Stimulated activated CD4-positive, alpha-beta T cell treated with anti-CD3 and anti-CD28 coated beads, Interleukin-15, amount 100 ng/mL, for 24 hours (primary cell): Measurements from ENCODE around the gene TBX3.
A peak's percentile ranks its signal among the peaks of the same experiment; 100 is the strongest.

Experiments used
- DNase-seq: peaks from one replicate; pipeline ENCODE4 v3.0.0-alpha.2; 2020

Gene TBX3

DNA sequence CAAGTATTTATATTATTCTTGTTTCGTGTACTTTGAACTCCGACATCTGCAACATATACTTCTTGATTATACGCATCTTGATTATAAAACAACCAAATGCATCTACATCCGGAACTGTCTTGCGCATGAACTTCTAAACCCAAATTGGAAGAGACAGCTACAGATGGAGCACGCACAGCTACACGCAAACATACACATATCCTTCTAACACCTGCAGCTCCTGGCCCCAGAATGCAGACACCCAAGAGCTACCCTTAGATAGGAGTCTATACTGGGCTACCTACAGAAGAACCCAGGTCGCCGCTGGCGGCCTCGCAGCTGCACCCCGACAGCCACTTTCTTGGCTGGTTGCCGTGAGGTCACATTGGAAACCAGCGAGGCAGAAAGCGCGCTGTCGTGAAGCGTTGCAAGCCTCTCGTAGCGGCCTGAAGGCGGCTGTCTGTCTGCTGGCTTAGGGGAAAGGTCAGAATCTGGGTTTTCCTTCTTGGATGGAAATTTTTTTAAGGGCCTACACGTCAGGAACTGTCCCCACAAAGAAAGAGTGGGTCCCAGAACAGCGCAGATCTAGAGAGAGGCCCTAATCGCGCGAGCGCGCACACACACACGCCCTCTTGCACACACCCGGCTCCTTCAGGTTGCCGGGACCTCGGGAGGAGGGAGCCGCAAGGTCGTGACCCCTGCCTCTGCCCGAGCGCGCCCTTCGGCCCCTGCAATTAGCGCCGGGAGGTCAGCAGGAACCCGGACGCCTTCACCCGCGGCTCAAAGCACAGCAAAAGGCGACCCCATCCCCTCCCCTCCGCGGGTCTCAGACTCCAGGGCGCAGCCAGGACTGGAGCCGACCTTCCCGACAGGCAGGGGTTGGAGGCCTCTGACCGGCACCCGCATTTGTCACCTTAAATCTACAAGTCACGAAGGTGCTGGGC, 17.0 kb downstream of the TBX3 start:
- DNase-seq, result no peak

DNA sequence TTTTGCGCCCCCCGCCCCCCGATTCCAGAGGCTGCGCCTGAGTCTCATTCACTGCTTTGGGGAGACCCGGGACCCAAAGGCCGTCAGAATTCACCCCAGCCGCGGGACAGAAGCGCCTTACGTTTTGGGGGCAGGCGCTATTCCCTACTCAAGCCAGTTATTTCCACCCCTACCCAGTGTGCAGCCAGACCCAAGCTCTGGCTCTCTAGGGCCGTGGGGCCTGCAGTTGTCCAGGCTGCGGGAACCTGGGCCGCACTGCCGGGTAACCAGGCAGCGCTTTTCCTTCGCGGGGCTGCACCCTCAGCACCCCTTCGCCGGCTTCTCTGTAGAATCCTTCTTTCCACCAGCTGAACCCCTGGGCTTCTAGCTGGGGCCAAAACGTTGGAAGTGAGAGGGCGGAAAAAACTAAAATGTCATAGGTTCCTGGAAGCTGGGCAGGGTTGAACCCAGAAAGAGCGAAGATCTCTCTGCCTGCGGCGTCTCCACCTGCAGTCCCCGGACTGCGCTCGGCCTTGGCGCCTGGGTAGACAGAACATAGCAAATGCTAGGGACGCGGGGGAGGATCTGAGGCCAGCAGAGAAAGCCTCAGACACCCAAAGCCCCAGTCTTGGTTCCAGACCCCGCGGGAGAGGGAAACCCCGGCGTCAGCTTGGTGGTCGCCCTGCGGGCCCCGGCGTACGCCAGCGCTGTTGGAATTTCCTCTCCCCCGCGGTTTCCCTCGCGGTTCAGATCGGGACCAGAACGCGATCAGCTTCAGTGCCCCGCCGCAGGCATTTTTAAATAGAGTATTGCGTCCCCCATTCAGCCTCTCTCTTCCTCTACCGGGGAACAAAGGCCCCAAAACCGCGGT, 18.3 kb downstream of the TBX3 start:
- no peak for DNase-seq

DNA sequence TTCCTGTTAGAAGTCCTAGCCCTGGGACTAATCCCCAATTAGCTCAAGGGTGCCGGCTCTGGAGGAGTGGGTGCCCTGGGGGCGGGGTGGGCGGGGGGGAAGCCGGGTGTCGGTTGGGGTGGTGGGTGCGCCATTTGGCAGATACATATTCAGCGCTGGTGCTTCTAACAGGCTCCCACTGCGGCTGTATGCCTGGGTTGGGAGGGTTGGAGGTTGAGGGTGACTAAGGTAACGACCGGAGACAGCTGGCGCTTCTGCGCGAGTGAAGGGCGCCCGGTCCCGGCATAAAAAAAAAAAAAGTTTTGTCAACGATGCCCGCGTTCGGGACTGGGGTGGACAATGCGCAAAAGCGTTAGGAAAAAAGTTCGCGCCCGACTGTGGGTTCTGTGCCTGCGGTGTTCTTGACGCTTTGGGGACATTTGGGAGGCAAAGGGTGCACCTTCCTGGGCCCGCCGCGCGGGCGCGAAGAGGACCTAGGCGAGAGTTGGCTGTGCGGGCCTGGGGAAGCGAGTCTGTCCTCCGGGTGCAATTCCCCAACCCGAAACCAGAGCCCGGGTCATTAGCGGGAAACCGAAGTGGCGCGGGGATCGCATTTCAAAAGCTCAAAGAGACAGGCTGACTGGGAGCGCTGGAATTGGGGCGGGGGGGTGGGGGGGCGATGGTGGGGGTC, 19.2 kb downstream of the TBX3 start:
- no peak for DNase-seq

DNA sequence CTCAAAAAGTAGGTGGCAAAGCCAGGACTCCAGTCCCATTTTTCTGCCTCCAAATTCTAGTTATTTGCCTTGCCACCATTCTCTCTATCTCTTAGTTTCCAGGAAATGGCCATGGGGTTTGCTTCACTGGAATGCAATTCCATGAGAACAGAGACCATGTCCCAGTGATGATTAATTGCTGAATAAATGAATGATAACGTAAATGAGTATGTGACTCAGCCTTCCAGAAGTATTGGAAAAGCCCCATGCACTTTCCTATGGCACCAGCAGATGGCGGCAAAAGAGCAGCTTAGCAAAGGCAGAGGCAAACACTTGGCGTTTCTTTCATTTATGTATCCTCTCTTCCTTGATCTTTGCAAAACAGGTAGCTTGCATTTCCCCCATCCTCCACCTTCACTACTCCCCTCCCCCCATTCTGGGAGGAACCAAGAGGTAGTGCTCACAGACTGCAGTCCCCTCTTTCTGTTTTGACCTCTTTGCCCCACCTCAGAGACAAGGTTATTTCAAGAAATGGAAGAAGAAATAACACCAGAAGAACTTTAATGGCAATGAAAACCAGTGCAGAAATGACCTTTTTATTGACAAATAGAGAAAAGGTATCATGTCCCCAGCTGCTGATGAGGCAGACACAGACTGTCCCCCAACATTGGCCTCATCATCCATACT, 21.3 kb downstream of the TBX3 start:
- peak; percentile 79 for DNase-seq

DNA sequence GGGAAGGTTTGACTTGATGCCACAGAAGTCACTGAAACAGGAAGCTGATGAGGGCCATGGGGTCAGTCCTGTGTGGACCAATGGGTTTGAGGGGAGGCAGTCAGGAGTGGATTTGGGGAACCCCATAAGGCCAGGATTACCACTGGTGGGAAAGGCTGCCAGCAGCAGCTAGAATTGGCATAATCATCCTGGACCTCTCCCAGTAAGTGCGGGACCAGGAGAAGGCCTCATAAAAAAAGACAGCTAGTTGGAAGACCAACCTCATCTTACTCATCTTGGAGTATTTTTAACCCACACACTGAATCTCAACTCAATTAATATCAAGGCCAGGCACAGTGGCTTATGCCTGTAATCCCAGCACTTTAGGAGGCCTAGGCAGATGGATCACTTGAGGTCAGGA, 22.7 kb downstream of the TBX3 start:
- no peak for DNase-seq

DNA sequence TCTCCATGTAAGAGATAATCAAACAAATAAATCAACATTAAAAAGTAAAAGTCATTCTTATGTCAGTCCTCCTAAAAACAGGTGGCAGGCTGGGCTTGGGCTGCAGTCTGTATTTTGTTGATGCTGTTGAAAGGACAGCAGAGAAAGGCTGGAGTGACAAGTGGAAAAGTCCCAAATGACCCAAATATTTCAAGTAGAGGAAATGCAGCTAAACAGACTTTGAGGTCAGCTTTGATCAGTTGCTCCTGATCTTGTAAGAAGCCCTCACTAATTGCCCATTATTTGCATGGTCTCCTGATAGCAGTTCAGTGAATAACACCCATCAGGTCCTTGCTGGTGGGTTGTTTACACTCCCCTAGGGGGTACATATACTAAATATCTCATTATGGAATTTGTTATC, 24.9 kb downstream of the TBX3 start:
- DNase-seq, result no peak

DNA sequence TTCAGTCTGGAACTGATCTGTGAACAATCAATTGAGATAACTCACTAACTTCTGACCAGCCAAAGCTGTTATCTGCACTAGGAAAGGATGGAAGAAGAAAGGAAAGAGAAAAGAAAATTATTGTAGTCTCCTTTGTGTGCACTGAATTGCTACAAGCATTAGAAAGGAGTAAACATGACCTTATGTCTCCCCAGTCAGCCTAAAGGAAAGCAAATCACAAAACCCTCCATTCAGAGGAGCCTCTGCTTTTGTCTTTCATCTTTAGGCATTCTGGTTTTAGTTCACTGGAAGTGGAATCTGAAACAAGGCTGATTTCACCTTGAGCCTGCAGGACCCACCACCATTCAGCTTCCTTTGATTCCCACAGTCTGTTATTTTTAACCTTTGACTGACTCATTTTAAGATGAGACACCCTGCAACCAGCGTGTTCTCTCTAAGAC, 26.0 kb downstream of the TBX3 start:
- DNase-seq, result no peak

DNA sequence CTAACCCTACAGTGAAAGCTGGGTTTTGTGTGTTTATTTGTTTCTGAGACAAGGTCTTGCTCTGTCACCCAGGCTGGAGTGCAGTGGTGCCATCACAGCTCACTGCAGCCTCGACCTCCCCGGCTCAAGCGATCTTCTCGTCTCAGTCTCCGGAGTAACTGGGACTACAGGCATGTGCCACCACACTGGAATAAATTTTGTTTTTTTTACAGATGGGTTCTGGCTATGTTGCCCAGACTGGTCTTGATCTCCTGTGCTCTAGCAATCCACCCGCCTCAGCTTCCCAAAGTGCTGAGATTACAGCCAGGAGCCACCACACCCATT, 26.4 kb downstream of the TBX3 start:
- DNase-seq, result no peak

DNA sequence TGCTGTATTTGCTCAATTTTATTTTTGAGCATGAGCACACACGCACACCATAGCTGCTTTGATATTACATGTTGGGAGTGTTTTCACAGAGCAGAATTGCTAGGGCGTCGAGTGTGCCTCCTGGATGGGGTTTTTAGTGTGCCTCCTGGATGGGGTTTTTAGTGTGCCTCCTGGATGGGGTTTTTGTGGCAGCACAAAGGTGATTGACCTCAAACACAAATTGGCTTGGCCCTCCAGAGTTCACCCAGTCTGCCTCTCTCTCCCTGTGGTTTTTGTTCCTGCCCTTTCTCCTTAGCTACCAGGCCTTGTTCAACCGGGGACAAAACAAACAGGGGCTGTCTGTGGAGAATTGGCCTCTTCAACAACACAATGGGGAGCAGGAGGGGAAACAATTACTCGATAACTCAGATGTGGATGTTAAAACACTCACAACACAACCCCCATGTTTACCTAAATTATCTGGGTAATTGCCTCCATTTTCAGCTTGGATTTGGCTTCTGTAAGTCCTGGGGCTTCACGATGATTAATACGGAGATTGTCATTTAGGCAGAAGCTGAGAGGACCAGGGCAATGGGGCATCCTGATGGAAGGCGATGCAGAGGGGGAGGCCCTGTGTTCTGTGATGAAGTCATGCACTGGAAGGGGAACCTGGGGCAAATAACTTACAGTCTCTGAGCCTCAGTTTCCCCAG, 26.9 kb downstream of the TBX3 start:
- no peak for DNase-seq

DNA sequence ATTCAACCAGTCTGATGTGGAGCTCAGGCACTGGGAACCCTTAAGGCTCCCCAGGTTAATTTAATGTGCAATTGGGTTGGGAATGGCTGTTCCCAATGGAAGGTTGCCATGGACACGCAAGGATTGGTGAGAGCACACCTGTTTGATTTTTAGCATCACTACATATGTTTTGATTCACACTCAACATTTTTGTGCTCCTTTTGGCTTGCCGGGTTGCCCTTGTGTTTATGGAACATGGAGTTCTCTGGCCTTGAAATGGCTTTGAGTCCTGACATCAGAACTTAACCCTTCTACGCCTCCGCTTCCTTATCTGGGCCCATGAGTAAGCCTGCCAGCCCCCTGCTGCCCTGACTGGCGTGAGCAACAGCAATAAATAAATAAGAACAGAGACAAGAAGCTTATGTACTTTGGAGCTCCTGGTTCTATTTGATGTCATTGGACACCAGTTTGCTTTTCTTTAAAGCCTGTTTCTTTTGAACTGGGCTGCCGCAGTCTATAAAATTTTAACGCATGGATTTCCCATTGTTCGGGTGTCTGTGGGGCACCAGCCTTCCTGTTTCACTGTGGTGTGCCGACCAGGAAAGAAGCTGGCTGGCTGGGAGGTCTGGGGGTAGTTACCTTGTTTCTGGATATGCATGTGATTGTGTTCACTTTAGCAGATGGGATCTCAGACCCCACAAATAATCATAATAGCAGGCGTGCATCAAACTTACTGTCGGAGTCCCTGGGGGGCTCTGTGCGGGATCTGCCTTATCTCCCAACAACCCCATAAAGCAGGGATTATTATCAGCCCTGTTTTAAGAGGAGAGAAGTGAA, 27.8 kb downstream of the TBX3 start:
- no peak for DNase-seq

DNA sequence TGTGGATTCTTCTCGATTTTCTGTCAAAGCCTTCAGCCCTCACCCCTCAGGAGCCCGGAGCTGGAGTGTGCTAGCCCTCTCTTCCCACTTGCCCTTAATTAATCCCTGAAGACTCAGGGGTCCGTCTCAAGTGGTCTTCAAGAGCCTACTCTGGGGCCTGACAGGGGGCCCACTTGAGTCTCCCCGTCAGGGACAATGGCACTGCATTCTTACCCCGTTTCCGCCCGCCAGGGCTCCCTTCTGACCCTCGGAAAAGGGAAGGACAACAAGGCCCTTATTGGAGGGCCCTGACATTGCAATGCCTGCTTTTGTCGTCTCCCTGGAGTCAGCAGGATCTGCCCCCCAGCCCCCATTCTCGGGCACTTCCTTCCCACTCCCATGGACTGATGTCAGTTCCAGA, 34.4 kb downstream of the TBX3 start:
- no peak for DNase-seq

DNA sequence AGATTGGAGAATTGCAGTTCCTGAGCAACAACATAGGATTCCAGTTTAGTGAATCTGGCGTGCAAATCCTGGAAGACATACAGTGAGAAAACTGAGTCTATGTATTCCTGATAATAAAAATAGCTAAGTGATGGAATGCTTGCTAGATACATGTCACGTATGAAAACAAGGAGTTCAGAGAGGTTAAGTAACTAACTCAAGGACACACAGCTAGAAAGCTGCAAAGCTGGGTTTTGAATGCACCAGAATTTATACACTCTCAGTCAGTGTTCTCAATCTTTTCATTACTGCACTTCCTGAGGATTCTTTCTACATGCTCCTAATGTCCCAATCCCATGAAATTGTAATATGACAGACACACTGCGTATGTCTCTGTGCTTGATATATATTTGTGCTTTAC, 35.3 kb downstream of the TBX3 start:
- no peak for DNase-seq

DNA sequence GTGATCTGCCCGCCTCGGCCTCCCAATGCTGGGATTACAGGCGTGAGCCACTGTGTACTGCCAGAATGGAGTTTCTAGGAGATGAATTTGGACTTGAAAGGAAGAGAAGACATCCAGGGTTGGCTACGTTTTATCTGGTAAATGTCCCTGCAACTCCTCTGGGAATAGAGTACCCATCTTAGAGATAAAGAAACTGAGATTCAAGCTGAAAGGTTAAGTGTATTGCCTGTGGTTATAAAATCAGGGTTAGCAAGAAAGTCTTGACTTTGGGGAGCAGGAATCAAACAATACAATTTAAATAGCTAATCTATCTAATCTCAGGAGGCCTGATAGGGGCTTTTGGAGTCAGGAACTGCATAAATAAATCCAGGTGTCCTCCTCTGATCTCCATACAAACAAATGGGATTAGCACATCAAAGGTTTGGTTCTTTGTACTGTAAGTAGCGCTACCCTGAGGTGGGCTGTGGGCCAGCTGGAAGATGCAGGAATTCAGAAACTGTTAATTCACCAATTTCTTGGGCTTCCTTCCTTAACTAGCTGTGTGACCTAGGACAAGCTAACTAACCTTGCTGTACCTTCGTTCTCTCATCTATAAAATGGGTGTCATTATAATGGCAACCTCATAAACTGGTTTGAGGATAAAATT, 45.1 kb downstream of the TBX3 start:
- no peak for DNase-seq

DNA sequence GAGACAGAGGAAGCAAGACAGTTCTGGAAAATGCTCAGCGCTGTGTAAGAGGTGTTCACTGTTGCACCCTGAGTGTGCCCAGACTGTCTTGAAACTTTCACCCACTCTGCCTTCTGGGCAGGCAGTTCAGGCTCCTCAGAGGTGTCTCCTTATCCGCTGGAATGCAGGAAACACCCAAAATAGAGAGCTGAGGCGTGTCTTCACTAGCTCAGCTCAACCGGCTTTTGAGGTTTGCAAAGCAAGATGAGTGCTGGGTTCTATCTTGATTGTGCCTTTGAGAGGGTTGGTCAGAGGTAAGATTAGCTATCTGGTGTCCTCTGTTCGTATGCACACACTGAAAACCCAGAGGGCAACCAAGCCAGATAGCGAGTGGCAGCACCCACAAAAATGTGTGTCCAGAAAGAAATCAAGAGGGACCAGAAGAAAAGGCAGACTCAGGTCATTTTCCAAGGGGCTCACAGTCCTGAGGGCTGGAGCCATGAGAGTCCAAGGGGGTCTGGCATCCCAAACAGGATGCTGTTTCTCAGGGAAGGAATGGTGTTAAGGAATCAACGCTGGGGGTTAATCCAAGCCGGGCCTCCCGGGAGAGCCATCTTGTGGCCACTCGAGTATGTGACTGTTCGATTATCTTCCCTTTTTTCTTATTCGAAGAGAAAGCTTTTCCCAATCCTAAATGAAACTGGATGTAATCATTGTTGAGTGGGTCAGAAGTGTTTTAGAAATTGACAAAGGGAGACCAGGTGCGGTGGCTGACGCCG, 47.1 kb downstream of the TBX3 start:
- DNase-seq, result no peak

DNA sequence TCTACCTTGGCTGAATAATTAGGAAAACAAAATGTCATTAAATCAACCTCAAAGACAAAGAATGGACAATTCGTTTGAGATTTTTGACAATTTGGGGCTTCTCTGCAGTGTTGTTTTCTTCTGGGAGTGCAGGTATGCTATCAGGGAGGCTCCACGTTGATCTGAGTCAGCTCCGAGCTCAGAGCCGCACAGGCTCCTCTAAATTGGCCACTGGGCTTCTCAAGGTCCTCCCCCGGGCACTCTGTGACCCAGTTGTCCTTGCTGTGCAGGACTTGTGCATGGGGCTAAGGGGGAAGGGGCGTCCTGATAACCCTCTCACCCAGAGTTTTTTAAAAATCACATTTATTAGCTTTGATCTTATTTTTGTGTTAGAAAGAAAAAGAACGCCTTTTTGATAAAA, 52.7 kb downstream of the TBX3 start:
- DNase-seq, result no peak

DNA sequence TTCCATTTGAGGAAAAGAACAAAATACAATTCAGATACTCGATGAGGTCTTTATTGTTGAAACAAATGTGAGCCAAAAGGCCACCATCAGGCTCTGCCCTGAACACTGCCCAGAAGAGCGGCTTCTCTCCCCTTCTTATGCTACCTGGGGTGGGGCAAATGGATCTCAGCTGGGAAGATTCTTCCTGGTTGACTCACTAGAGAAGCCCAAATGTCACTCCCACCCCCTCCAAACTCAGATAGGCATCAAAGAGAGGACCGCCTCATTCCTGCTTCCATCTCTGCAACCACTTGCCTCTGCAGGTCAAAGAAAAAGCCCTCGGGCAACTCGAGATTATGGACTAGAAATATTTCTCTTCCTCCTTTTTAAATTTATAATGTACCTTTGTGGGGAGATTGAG, 55.8 kb downstream of the TBX3 start:
- no peak for DNase-seq

DNA sequence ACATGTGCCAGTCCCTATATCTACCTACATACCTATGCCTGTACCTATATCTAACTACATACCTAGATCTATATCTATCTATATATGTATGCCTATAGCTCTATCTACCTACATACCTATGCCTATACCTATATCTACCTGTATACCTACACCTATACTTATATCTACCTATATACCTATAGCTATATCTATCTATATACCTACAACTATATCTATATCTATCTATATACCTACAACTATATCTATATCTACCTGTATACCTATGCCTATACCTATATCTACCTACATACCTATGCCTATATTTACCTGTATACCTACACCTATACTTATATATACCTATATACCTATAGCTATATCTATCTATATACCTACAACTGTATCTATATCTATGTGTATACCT, 56.6 kb downstream of the TBX3 start:
- no peak for DNase-seq

DNA sequence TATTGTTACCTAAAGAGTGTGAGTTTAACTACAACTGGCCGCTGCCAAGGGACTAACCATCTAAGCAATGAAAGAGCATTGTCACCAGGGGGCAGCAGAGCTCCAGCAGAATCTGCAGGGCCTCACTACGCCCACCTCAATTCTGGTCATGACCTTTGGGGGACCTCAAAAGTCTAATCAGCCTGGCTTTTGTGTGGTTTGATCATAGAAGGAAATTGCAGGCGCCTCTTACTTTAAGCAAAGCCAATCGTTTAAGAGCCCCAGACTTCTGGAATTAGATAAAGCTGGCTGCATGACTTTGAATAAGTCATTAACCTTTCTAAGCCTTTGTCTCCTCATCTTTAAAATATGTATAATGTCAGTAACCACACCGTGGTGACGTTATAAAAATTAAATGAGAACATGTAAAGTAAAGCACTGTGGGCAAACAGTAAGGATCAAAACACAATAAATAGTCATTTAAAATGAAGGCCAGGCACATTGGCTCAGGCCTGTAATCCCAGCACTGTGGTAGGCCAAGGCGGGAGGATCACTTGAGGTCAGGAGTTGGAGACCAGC, 58.6 kb downstream of the TBX3 start:
- peak; percentile 66 for DNase-seq

DNA sequence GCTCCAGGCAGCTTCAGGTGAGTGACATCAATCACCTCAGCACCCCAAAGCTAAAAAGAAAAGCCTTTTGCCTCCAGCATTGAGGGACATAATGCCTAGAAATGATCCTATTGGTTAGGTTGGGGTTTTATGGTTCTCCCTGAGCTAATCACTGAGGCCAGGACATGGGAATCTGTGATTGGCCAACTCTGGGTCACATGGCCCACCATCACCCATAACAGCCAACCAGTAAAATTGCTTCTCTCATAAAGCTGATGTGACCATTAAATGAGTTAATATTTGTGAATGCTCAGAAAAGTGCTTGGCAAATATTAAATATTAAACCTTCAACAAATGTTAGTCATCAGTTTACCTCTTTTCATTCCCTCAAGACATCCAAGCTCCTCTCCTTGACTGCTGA, 60.2 kb downstream of the TBX3 start:
- DNase-seq, result no peak
